Measurements from ENCODE around the gene COQ7.

DNA sequence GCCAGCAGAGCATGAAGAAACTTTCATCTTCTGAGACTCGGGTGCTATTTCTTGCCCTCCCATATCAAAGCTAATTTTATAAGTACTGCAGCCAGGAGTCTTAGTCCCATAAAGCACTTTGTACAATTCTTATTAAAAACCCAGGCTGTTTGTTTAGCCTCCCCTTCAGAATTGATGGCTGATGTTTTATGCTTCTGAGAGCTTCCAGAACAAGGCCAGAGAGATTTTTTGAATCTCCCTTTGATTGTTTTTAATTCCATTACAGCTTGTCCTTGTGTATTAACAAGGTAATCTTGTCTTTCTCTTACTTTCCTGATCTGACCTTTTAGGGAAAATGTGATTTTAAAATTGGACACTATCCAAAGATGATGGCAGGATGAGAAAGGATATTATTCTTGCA is 16.3 kb downstream of the COQ7 start:
- TF ChIP-seq, protein P1, sequence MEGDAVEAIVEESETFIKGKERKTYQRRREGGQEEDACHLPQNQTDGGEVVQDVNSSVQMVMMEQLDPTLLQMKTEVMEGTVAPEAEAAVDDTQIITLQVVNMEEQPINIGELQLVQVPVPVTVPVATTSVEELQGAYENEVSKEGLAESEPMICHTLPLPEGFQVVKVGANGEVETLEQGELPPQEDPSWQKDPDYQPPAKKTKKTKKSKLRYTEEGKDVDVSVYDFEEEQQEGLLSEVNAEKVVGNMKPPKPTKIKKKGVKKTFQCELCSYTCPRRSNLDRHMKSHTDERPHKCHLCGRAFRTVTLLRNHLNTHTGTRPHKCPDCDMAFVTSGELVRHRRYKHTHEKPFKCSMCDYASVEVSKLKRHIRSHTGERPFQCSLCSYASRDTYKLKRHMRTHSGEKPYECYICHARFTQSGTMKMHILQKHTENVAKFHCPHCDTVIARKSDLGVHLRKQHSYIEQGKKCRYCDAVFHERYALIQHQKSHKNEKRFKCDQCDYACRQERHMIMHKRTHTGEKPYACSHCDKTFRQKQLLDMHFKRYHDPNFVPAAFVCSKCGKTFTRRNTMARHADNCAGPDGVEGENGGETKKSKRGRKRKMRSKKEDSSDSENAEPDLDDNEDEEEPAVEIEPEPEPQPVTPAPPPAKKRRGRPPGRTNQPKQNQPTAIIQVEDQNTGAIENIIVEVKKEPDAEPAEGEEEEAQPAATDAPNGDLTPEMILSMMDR (conservative IDR thresholded peaks at IDR 0.05 in 1 of 2, IDR thresholded peaks at IDR 0.05 in 1 of 2; ENCODE audit: low read depth in 1 of 2, low read length in 2 of 2): no peak
- TF ChIP-seq EZH2 (IDR thresholded peaks at IDR 0.05; ENCODE audit: low read length, missing control alignments): no peak

All from fibroblast of lung (primary cell).